UCSD-AML1 (cell line): ENCODE data around the gene ARHGAP44.

Experiments
- DNase-seq: peaks from one replicate; lab custom pipeline; 2025; ENCODE audit not compliant: unreplicated experiment; lab: John Stamatoyannopoulos, UW

ARHGAP44 gene

GRCh38 chr17:12992676-12993075 lies 203.4 kb downstream of the ARHGAP44 start:
- no peak for DNase-seq

- no peak for DNase-seq
These were observed 204.3 kb downstream of the ARHGAP44 start for GRCh38 chr17:12993631-12994030.

GRCh38 chr17:12994341-12995074 lies 205.2 kb downstream of the ARHGAP44 start:
- DNase-seq = no peak

- DNase-seq = no peak
These were observed 206.0 kb downstream of the ARHGAP44 start for GRCh38 chr17:12995106-12995895.

GRCh38 chr17:12995896-12996295 lies 206.6 kb downstream of the ARHGAP44 start:
- no peak for DNase-seq

GRCh38 chr17:12996357-12996756 lies 207.1 kb downstream of the ARHGAP44 start:
- no peak for DNase-seq

GRCh38 chr17:12996941-12997340 lies 207.6 kb downstream of the ARHGAP44 start:
- no peak for DNase-seq

GRCh38 chr17:12998461-12998860 lies 209.2 kb downstream of the ARHGAP44 start:
- no peak for DNase-seq

GRCh38 chr17:12998874-12999273 lies 209.6 kb downstream of the ARHGAP44 start:
- DNase-seq = no peak

GRCh38 chr17:13000561-13000960 lies 211.3 kb downstream of the ARHGAP44 start:
- DNase-seq = no peak

- no peak for DNase-seq
These were observed 212.8 kb downstream of the ARHGAP44 start for GRCh38 chr17:13001991-13002615.

- DNase-seq = peak; percentile 51
These were observed 213.6 kb downstream of the ARHGAP44 start for GRCh38 chr17:13002761-13003453.

GRCh38 chr17:13003454-13003851 lies 214.2 kb downstream of the ARHGAP44 start:
- no peak for DNase-seq

GRCh38 chr17:13003927-13004326 lies 214.6 kb downstream of the ARHGAP44 start:
- no peak for DNase-seq

- DNase-seq = no peak
These were observed 215.0 kb downstream of the ARHGAP44 start for GRCh38 chr17:13004336-13004735.

- no peak for DNase-seq
These were observed 216.2 kb downstream of the ARHGAP44 start for GRCh38 chr17:13005530-13005929.

GRCh38 chr17:13008461-13008860 lies 219.2 kb downstream of the ARHGAP44 start:
- no peak for DNase-seq

- DNase-seq = no peak
These were observed 221.7 kb downstream of the ARHGAP44 start for GRCh38 chr17:13010959-13011358.

- no peak for DNase-seq
These were observed 225.5 kb downstream of the ARHGAP44 start for GRCh38 chr17:13014801-13015200.

- peak; percentile 70 for DNase-seq
These were observed 227.8 kb downstream of the ARHGAP44 start for GRCh38 chr17:13016881-13017654.
